ENCODE data around the gene ARID2. TPM values are rescaled to one million over a fixed set of nuclear protein-coding genes. Genes with fewer than 3 reads are reported as not detected.
A peak's percentile ranks its signal among the peaks of the same experiment; 100 is the strongest.

The ARID2 gene
- total RNA-seq, 2 donors from 2014 or later = 19.1 to 26.2 TPM

DNA sequence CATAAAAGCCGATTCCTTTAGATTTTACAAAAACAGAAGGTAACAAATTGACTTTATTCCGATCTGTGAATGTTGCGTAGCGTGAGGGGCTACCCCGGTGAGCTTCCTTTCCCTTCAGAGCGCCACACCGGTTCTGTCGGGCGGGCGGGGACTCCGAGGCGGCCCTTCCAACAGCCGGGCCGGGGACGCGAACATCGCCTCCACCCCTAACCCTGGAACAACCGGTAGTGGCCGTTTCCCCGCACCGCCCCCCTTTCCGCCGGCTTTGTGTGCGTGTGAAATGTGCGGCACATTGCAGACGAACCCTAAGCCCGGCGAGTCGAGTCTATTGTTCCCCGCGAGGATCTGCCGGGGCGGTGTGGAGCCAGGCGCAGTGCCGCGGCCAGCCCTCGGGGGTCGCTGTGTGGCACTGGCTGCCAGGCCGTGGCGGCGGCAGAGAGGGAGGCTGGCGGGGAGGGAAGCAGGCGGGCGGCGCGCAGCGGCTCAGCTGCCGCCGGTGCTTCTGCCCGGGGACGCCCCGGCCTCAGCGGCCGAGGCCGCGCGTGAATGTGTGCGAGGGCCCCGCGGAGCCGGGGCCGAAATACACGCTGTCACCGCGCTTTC is 775 bp upstream of the ARID2 start:
- Histone ChIP-seq H3K4me1 (peaks cover 40% of the 10 kb centered on the region), H3K27ac (peak overlapping the region; percentile 97 to 100 (median 98)), H3K9me3 (no peaks in the 10 kb centered on the region), H3K36me3 (replicated peaks in 1 of 2; ENCODE audit: insufficient read depth in 1 of 2, low read depth in 2 of 2) (no peaks in the 10 kb centered on the region), H3K27me3 (no peaks in the 10 kb centered on the region), H3K4me3 (peak overlapping the region; percentile 72 to 74)
- intact Hi-C loops (cut with DNase I) = no loop called here
- peak; percentile 76 for ATAC-seq
- 0% methylated on average over 7 to 65 of the region's 65 CpGs for WGBS, 2 donors
- peak; percentile 87 to 92 (median 90) for TF ChIP-seq POLR2A (IDR thresholded peaks at IDR 0.05)
- TF ChIP-seq, protein P1, sequence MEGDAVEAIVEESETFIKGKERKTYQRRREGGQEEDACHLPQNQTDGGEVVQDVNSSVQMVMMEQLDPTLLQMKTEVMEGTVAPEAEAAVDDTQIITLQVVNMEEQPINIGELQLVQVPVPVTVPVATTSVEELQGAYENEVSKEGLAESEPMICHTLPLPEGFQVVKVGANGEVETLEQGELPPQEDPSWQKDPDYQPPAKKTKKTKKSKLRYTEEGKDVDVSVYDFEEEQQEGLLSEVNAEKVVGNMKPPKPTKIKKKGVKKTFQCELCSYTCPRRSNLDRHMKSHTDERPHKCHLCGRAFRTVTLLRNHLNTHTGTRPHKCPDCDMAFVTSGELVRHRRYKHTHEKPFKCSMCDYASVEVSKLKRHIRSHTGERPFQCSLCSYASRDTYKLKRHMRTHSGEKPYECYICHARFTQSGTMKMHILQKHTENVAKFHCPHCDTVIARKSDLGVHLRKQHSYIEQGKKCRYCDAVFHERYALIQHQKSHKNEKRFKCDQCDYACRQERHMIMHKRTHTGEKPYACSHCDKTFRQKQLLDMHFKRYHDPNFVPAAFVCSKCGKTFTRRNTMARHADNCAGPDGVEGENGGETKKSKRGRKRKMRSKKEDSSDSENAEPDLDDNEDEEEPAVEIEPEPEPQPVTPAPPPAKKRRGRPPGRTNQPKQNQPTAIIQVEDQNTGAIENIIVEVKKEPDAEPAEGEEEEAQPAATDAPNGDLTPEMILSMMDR (IDR thresholded peaks at IDR 0.05) = peak; percentile 90 to 99 (median 99)
- DNase-seq = peak; percentile 96 to 98 (median 96)

DNA sequence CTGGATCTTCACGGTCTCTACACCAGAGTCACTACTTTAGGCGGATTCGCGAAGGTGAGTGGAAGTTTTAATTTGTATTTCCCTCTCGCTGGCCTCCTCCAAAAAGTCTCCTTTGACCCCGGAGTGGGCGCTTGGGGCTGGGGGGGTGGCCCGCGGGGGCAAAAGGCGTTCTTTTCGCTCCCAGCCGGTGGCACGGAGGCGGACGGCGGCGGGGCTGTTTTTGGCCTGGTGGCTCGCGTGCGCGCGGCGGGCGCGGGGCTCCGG is 510 bp downstream of the ARID2 start:
- peaks cover 37% of the 10 kb centered on the region for H3K4me1 ChIP-seq
- DNase-seq (peak; percentile 30 to 51 (median 40)), ATAC-seq (no peak)
- WGBS, 2 donors = 0% methylated on average over 5 to 26 of the region's 26 CpGs
- H3K27me3 ChIP-seq = no peaks in the 10 kb centered on the region
- no peaks in the 10 kb centered on the region for H3K36me3 ChIP-seq (replicated peaks in 1 of 2; ENCODE audit: insufficient read depth in 1 of 2, low read depth in 2 of 2)
- TF ChIP-seq, protein P1 (IDR thresholded peaks at IDR 0.05) = no peak
- TF ChIP-seq POLR2A (IDR thresholded peaks at IDR 0.05) = peak in 1 of 3 donors; percentile 10
- peak overlapping the region; percentile 97 to 100 (median 98) for H3K27ac ChIP-seq
- peak overlapping the region; percentile 72 to 74 for H3K4me3 ChIP-seq
- intact Hi-C loops (cut with DNase I) = no loop called here
- no peaks in the 10 kb centered on the region for H3K9me3 ChIP-seq

DNA sequence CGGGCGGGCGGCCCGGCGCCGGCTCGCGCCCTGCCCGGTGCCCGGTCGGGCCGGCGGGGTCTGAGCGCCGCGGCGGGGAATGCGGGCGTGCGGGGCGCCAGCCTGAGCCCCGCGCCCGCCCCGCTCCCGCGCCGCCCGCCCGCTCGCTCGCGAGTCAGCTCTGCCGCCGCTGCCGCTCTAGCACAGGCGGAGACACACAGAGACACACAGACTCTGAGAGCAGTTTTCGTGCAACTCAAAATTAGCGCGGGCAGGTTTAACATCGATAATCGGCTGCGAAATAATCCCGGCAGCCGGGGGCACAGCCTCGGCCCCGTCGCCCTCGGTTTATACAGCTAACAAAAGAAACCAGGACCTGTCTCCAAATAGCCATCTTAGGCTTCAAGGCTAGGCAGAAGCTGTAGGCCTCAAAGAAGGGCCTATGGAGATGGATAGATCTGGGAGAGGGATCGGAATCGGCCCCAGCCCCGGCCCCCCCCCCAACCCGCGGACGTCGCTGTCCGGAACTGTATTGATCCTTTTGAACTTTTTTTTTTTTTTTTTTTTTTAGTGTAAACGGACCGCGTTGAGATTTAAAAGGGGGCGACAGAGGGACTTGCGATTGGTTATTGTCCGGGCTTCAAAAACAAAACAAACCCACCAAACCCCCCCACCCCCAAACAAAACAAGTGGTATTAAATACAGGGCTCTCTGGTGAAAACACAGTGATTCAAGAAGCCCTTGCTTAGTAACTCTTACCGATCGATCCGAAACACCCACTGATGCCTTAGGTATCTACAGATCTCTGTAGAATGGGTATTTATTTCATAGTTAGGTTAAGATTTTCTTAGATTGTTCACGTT is 1.1 kb downstream of the ARID2 start:
- TF ChIP-seq, protein P1 (IDR thresholded peaks at IDR 0.05) = no peak
- no peaks in the 10 kb centered on the region for H3K36me3 ChIP-seq (replicated peaks in 1 of 2; ENCODE audit: insufficient read depth in 1 of 2, low read depth in 2 of 2)
- no peaks in the 10 kb centered on the region for H3K27me3 ChIP-seq
- WGBS, 2 donors = 0 to 1% methylated on average over 23 to 67 of the region's 67 CpGs
- peak; percentile 42 to 59 (median 48) for DNase-seq
- H3K4me3 ChIP-seq = peak overlapping the region; percentile 28 to 51
- H3K4me1 ChIP-seq = peaks cover 31% of the 10 kb centered on the region
- H3K9me3 ChIP-seq = no peaks in the 10 kb centered on the region
- peak; percentile 1 for ATAC-seq
- intact Hi-C loops (cut with DNase I) = no loop called here
- peak overlapping the region; percentile 97 to 100 (median 98) for H3K27ac ChIP-seq

DNA sequence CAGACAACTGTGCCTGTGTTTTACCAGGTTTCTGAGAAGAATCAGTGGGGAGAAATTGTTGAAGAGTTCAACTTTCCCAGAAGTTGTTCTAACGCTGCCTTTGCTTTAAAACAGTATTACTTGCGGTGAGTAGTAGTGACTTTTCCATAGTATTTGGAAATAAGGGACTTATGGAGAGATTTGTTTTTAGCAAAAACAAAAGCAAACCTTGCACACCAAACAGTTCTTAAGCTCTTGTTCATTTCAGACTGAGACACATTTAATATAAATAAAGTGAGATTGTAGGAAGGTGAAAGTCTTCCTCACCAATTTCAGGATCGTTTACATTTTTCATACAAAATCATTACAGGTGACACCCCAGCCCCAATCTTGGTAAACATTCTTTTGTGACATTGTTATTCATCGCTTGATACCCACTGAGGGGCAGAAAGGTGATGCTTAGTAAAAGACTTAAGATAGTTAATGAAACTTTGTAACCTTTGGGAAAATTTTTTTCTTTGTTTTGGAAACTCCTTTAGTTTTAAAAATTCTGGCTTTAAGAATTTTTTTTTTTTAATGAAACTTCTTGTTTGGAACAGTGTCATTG is 1.8 kb downstream of the ARID2 start:
- Histone ChIP-seq H3K36me3 (replicated peaks in 1 of 2; ENCODE audit: insufficient read depth in 1 of 2, low read depth in 2 of 2) (no peaks in the 10 kb centered on the region), H3K27ac (peak overlapping the region; percentile 63 to 100 (median 98)), H3K4me3 (peak overlapping the region; percentile 8 to 28), H3K27me3 (no peaks in the 10 kb centered on the region), H3K4me1 (peaks cover 30% of the 10 kb centered on the region), H3K9me3 (no peaks in the 10 kb centered on the region)
- intact Hi-C loops (cut with DNase I) = no loop called here
- TF ChIP-seq, protein P1 (IDR thresholded peaks at IDR 0.05) = no peak
- no peak for TF ChIP-seq POLR2A (IDR thresholded peaks at IDR 0.05)
- DNase-seq (no peak), ATAC-seq (no peak)
- WGBS, 2 donors = 1 to 3% methylated on average over 4 of the region's 4 CpGs

Measured in body of pancreas (tissue), 4 donors.